WERI-Rb-1 (cell line): ENCODE data around the gene TRH.

Experiments
- DNase-seq: peaks from one replicate; pipeline ENCODE4 v3.0.0-alpha.2; 2020
- H3K27ac ChIP-seq: fragments of 250-450 bp; sonication (Bioruptor Pico); 2 replicates; pipeline ENCODE4 v1.5.1; 2020; ENCODE audit warnings: mild to moderate bottlenecking, moderate library complexity
- H3K27me3 ChIP-seq: fragments of 250-450 bp; sonication (Bioruptor Pico); 2 replicates; pipeline ENCODE4 v1.5.1; 2021; ENCODE audit warnings: mild to moderate bottlenecking, low read depth, moderate library complexity; ENCODE audit not compliant: insufficient read depth, severe bottlenecking
- H3K36me3 ChIP-seq: fragments of 250-450 bp; sonication (Bioruptor Pico); 2 replicates; pipeline ENCODE4 v1.5.1; 2020; ENCODE audit warnings: mild to moderate bottlenecking, moderate library complexity
- H3K4me3 ChIP-seq: 2 replicates; pipeline ENCODE4 v1.5.1; 2011; ENCODE audit warnings: low read depth, mild to moderate bottlenecking, control low read depth, low read length
- H3K9me3 ChIP-seq: fragments of 250-450 bp; sonication (Bioruptor Pico); 2 replicates; pipeline ENCODE4 v1.5.1; 2021; ENCODE audit warnings: mild to moderate bottlenecking, moderate library complexity; ENCODE audit not compliant: severe bottlenecking
- TF ChIP-seq, protein P1 (sequence below): IDR thresholded peaks from 2 replicates; pipeline ENCODE4 v1.5.1; 2011; ENCODE audit warnings: low read depth, mild to moderate bottlenecking, control low read depth, inconsistent platforms, low read length

Gene TRH

GRCh38 chr3:129974564-129974832 lies at the start of gene TRH:
Gene TRH (plus strand): TSS chr3:129974720. CDS start chr3:129975817, 1,097 bp downstream.
- no peak within 1 kb of the TSS for H3K4me3 ChIP-seq
- TF ChIP-seq, protein P1, sequence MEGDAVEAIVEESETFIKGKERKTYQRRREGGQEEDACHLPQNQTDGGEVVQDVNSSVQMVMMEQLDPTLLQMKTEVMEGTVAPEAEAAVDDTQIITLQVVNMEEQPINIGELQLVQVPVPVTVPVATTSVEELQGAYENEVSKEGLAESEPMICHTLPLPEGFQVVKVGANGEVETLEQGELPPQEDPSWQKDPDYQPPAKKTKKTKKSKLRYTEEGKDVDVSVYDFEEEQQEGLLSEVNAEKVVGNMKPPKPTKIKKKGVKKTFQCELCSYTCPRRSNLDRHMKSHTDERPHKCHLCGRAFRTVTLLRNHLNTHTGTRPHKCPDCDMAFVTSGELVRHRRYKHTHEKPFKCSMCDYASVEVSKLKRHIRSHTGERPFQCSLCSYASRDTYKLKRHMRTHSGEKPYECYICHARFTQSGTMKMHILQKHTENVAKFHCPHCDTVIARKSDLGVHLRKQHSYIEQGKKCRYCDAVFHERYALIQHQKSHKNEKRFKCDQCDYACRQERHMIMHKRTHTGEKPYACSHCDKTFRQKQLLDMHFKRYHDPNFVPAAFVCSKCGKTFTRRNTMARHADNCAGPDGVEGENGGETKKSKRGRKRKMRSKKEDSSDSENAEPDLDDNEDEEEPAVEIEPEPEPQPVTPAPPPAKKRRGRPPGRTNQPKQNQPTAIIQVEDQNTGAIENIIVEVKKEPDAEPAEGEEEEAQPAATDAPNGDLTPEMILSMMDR: no peak
- no peak within 1 kb of the TSS for H3K27ac ChIP-seq
- no peak for DNase-seq
- no peaks in the 10 kb centered on the region for H3K27me3 ChIP-seq
- H3K9me3 ChIP-seq: no peaks in the 10 kb centered on the region
- H3K36me3 ChIP-seq: no peaks in the 10 kb centered on the region; the same call in 1 of the 2 replicates

- Histone ChIP-seq H3K36me3 (no peaks in the 10 kb centered on the region), H3K27ac (no peak overlapping the region)
Observed at GRCh38 chr3:129927072-129927471, 47.4 kb upstream of the TRH start.

GRCh38 chr3:129929383-129929782 lies 45.1 kb upstream of the TRH start:
- Histone ChIP-seq H3K27me3 (no peaks in the 10 kb centered on the region), H3K36me3 (no peaks in the 10 kb centered on the region), H3K4me3 (no peak overlapping the region), H3K27ac (no peak overlapping the region), H3K9me3 (peaks cover 10% of the 10 kb centered on the region)
- no peak for DNase-seq
- TF ChIP-seq, protein P1: no peak

More at GRCh38 chr3:129927072-129927471, 47.4 kb upstream of the TRH start:
- Histone ChIP-seq H3K4me3 (no peak overlapping the region), H3K9me3 (peaks cover 10% of the 10 kb centered on the region), H3K27me3 (no peaks in the 10 kb centered on the region)
- TF ChIP-seq, protein P1: no peak
- DNase-seq: no peak

DNA sequence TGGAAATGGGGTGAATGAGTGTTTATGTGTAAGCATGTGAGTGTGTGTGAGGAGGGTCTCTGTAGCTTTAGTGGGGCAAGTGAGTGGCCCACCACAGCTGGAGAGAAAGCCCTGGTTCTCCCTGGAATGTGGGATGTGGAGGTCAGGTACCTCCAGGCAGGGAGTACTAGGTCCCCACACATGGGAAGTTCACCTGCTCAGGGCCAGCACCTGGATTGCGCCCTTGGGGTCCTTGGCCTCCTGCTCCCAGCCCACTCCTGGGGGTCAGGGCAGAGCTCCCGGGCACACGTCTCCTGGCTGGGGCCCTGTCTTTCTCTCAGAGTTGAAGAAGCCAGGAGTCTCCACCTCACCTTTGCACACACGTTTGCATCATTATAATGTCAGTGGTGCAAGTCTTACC lies 41.0 kb upstream of the TRH start:
- H3K27me3 ChIP-seq: no peaks in the 10 kb centered on the region
- no peak overlapping the region for H3K27ac ChIP-seq
- TF ChIP-seq, protein P1: no peak
- no peak overlapping the region for H3K4me3 ChIP-seq
- DNase-seq: no peak
- no peaks in the 10 kb centered on the region for H3K36me3 ChIP-seq
- peaks cover 10% of the 10 kb centered on the region for H3K9me3 ChIP-seq

- TF ChIP-seq, protein P1: peak; percentile 69
- no peak for DNase-seq
Observed at GRCh38 chr3:129934234-129935123, 40.0 kb upstream of the TRH start.

More at GRCh38 chr3:129934234-129935123, 40.0 kb upstream of the TRH start:
- Histone ChIP-seq H3K36me3 (no peaks in the 10 kb centered on the region), H3K4me3 (peak overlapping the region; percentile 35), H3K27ac (no peak overlapping the region), H3K9me3 (peaks cover 10% of the 10 kb centered on the region), H3K27me3 (no peaks in the 10 kb centered on the region)
